OCI-LY3 (cell line): ENCODE data around the gene ZNF608.

ENCODE experiments used
- CTCF ChIP-seq: fragments of 200-600, 300-600 bp; sonication (generic); IDR thresholded peaks from 2 replicates; pipeline ENCODE4 v1.5.1; 2014; ENCODE audit warnings: antibody characterized with exemption, low read length, low read depth
- EZH2phosphoT487 ChIP-seq: fragments of 200-600 bp; shearing (Covaris generic); IDR thresholded peaks from 2 replicates; pipeline ENCODE4 v1.6.1; 2018; ENCODE audit warnings: antibody characterized with exemption, mixed run types, low read depth

- TF ChIP-seq CTCF (no peak), EZH2phosphoT487 (no peak)
Observed at GRCh38 chr5:124697933-124698591, 48.4 kb downstream of the ZNF608 start.
